Measurements from ENCODE around the gene CATSPERD. TPM values are rescaled to one million over a fixed set of nuclear protein-coding genes. Genes with fewer than 3 reads are reported as not detected.
A peak's percentile ranks its signal among the peaks of the same experiment; 100 is the strongest.

Gene CATSPERD
- total and polyA plus RNA-seq, 9 of the 15 experiments (the other 6 are each of a cell fraction or from before 2014, with no cell fraction given), result not detected

DNA sequence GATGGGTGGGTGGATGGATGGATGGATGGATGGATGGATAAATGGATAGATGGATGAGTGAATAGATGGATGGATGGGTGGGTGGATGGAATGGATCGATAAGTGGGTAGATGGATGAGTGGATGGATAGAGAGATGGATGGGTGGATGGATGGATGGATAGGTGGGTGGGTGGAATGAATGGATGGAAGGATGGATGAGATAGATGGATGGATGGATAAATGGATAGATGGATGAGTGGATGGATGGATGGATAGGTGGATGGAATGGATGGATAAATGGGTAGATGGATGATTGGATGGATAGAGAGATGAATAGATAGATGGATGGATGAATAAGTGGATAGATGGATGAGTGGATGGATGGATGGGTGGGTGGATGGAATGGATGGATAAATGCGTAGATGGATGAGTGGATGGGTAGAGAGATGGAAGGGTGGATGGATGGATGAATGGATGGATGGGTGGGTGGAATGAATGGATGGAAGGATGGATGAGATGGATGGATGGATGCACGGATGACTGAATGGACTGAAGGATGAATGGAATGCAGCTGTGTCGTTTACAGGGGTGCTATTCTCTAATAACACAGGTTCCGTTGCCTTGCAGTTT lies 42.3 kb downstream of the CATSPERD start:
- no peak overlapping the region for H3K9ac ChIP-seq (ENCODE audit: insufficient read depth in 1 of 2, low read depth in 2 of 2, low read length in 2 of 2)
- DNase-seq (ENCODE audit: extremely low read depth in 1 of 4, low spot score in 3 of 4) (no peak), ATAC-seq (no peak), FAIRE-seq (no peak)
- H3K9me3 ChIP-seq (replicated peaks; ENCODE audit: control insufficient read depth, insufficient read depth, low read depth, low read length), result no peaks in the 10 kb centered on the region
- TF ChIP-seq EHMT2 (IDR thresholded peaks at IDR 0.05) (0 out of 2 replicates have a peak, but pooled peaks have one; percentile 46), ZNF436 (CRISPR knock-in tag; IDR thresholded peaks at IDR 0.05) (no peak), CREBBP (IDR thresholded peaks at IDR 0.05; ENCODE audit: low read depth, low read length) (no peak), ILK (tag; IDR thresholded peaks at IDR 0.05; ENCODE audit: borderline replicate concordance, low read depth) (no peak), ZNF766 (CRISPR knock-in tag; conservative IDR thresholded peaks at IDR 0.05) (no peak), ZNF764 (CRISPR knock-in tag; IDR thresholded peaks at IDR 0.05; ENCODE audit: low read depth) (no peak)
- TF ChIP-seq, protein P1, sequence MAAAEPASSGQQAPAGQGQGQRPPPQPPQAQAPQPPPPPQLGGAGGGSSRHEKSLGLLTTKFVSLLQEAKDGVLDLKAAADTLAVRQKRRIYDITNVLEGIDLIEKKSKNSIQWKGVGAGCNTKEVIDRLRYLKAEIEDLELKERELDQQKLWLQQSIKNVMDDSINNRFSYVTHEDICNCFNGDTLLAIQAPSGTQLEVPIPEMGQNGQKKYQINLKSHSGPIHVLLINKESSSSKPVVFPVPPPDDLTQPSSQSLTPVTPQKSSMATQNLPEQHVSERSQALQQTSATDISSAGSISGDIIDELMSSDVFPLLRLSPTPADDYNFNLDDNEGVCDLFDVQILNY (CRISPR knock-in tag; IDR thresholded peaks at IDR 0.05), result no peak
- ChIA-PET POLR2A (no interaction called here), CTCF (ENCODE audit: low intra/inter-chr PET ratio) (no interaction called here)
- peaks cover 14 to 20% of the 10 kb centered on the region in 2 experiments for H3K27me3 ChIP-seq (ENCODE audit: control insufficient read depth in 2 of 2, insufficient read depth in 2 of 2, low read length in 2 of 2)
- no peaks in the 10 kb centered on the region for H4K20me1 ChIP-seq (replicated peaks; ENCODE audit: control insufficient read depth, insufficient read depth, low read length)
- H2AFZ ChIP-seq (ENCODE audit: low read depth, low read length), result no peak overlapping the region
- H3K4me2 ChIP-seq (ENCODE audit: insufficient read depth, low read length), result no peak overlapping the region
- in situ Hi-C loops (cut with MboI), result no loop called here
- H3K27ac ChIP-seq (ENCODE audit: extremely low read depth, low read depth, low read length), result no peak overlapping the region
- no peaks in the 10 kb centered on the region; a peak in 1 of 5 replicates for H3K4me1 ChIP-seq (replicated peaks in 1 of 2; ENCODE audit: control insufficient read depth in 2 of 2, insufficient read depth in 2 of 2, low read length in 2 of 2)
- no TSS peak for BruUV-seq (replicated peaks)
- no peak overlapping the region for H3K4me3 ChIP-seq
- WGBS (ENCODE audit: insufficient coverage, low coverage, missing lambda C conversion rate), result 0% methylated on average over 5 of the region's 5 CpGs
- no peaks in the 10 kb centered on the region for H3K79me2 ChIP-seq (ENCODE audit: control insufficient read depth, insufficient read depth, low read length)
- H3K9me1 ChIP-seq (ENCODE audit: control insufficient read depth, insufficient read depth, low read length), result no peaks in the 10 kb centered on the region
- intact Hi-C loops (cut with micrococcal nuclease), result no loop called here
- H3K36me3 ChIP-seq (ENCODE audit: control insufficient read depth, insufficient read depth, low read length), result no peaks in the 10 kb centered on the region

All from K562 (cell line).